Left lung (tissue), 10 donors: ENCODE data around the gene GJA8. TPM values are rescaled to one million over a fixed set of nuclear protein-coding genes. Genes with fewer than 3 reads are reported as not detected.
"Not testable (repeated sequence)": the region's sequence is repeated elsewhere in the genome, so short reads cannot be mapped to it uniquely, and the experiment has no call there.

Experiments
- ATAC-seq: fragments of 200-7000 bp; cut with Tn5 transposase; one replicate; pipeline ENCODE4 v1.9.1; 2020; ENCODE audit warnings: moderate library complexity
- DNase-seq, 4 donors: peaks; one replicate each; pipeline ENCODE4 v3.0.0-alpha.2; 2013 to 2020
- H3K27ac ChIP-seq, 2 donors: fragments of 200-600 bp; sonication (generic) in 1 of 2; one replicate each; pipeline versions ENCODE4 v1.5.0 to v1.8.0; 2020 to 2021
- H3K27me3 ChIP-seq, 2 donors: fragments of 200-600 bp; sonication (generic) in 1 of 2; one replicate each; pipeline versions ENCODE4 v1.5.0 to v1.8.0; 2020 to 2021
- H3K36me3 ChIP-seq, 2 donors: fragments of 200-600 bp; sonication (generic) in 1 of 2; one replicate each; pipeline versions ENCODE4 v1.5.0 to v1.8.0; 2020 to 2021
- H3K4me1 ChIP-seq, 2 donors: fragments of 200-600 bp; one replicate each; pipeline ENCODE4 v1.8.0; 2021
- H3K4me3 ChIP-seq, 2 donors: fragments of 200-600 bp; sonication (generic) in 1 of 2; one replicate each; pipeline versions ENCODE4 v1.5.0 to v1.8.0; 2020 to 2021; ENCODE audit warnings: mild to moderate bottlenecking in 1 of 2
- H3K9me3 ChIP-seq, 2 donors: fragments of 200-600 bp; sonication (generic) in 1 of 2; one replicate each; pipeline versions ENCODE4 v1.5.0 to v1.8.0; 2020 to 2021
- intact Hi-C, 2 donors: fragments of 100-400 bp; cut with DNase I; formaldehyde crosslinking; loops; one replicate each; pipeline versions ENCODE4 v1.11.2 to v1.14.2; 2022
- polyA plus RNA-seq, 6 donors: library from polyadenylated mRNA; unstranded; fragments of 120-200 nt; gene quantifications; one replicate each; pipeline ENCODE4 v1.2.1, GENCODE V29; 2013; ENCODE audit not compliant: insufficient read length in 6 of 6
- total RNA-seq, 2 donors: library from RNA; stranded (reverse); fragmentation: NEBNext Ultra II Directional; extraction: Animal tissue kit (Norgen Biotek cat#: 25700); gene quantifications; one replicate each; pipeline ENCODE4 v1.2.1, GENCODE V29; 2021
- TF ChIP-seq, protein P1 (sequence below), 2 donors: fragments of 200-600 bp; sonication (generic) in 1 of 2; IDR thresholded peaks; one replicate each; pipeline versions ENCODE4 v1.5.0 to v1.8.0; 2021; ENCODE audit warnings: antibody characterized with exemption in 2 of 2
- donor health status: DM: no; HTN: yes; CAD: no.
- donor health status: DM: no; HTN: no; CAD: no.

The GJA8 gene
- total and polyA plus RNA-seq, 8 donors: not detected

DNA sequence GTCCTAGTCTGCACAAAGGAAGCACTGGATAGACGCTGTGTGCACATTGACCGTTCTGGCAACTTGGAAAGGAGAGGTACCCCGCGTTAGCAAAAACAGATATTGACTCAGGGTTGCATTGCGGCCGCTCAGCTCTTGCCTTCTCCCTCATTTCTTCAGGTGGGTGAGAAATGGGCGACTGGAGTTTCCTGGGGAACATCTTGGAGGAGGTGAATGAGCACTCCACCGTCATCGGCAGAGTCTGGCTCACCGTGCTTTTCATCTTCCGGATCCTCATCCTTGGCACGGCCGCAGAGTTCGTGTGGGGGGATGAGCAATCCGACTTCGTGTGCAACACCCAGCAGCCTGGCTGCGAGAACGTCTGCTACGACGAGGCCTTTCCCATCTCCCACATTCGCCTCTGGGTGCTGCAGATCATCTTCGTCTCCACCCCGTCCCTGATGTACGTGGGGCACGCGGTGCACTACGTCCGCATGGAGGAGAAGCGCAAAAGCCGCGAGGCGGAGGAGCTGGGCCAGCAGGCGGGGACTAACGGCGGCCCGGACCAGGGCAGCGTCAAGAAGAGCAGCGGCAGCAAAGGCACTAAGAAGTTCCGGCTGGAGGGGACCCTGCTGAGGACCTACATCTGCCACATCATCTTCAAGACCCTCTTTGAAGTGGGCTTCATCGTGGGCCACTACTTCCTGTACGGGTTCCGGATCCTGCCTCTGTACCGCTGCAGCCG, 5.4 kb downstream of the GJA8 start:
- H3K36me3 ChIP-seq: no peaks in the 10 kb centered on the region
- no peaks in the 10 kb centered on the region for H3K4me1 ChIP-seq
- peak in 1 of 4 donors; percentile 72 for DNase-seq
- no peak overlapping the region for H3K4me3 ChIP-seq
- intact Hi-C loops: no loop called here
- H3K27ac ChIP-seq: no peak overlapping the region
- TF ChIP-seq, protein P1, sequence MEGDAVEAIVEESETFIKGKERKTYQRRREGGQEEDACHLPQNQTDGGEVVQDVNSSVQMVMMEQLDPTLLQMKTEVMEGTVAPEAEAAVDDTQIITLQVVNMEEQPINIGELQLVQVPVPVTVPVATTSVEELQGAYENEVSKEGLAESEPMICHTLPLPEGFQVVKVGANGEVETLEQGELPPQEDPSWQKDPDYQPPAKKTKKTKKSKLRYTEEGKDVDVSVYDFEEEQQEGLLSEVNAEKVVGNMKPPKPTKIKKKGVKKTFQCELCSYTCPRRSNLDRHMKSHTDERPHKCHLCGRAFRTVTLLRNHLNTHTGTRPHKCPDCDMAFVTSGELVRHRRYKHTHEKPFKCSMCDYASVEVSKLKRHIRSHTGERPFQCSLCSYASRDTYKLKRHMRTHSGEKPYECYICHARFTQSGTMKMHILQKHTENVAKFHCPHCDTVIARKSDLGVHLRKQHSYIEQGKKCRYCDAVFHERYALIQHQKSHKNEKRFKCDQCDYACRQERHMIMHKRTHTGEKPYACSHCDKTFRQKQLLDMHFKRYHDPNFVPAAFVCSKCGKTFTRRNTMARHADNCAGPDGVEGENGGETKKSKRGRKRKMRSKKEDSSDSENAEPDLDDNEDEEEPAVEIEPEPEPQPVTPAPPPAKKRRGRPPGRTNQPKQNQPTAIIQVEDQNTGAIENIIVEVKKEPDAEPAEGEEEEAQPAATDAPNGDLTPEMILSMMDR (IDR thresholded peaks at IDR 0.05): no peak
- ATAC-seq: no peak
- no peaks in the 10 kb centered on the region for H3K27me3 ChIP-seq
- H3K9me3 ChIP-seq: no peaks in the 10 kb centered on the region

DNA sequence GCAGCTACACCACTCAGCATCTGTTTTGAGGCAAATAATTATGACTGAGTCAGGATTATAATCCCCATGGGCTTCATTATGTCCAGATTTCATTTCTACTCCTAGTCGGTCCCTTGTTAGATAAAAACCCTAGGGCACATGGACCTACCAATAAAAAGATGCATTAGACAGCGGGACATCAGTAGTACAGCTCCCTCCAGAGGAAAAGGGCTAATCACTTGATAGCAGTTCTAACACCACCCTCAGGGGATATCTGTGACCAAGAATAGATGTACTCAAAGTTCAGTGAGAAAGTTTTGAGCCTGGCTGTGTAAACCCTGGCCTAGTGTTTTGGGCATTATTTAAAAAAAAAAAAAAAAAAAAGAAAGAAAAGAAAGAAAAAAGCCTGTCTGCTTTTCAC, 10.0 kb downstream of the GJA8 start:
- Histone ChIP-seq H3K4me3 (no peak overlapping the region), H3K27ac (no peak overlapping the region), H3K9me3 (no peaks in the 10 kb centered on the region), H3K36me3 (no peaks in the 10 kb centered on the region), H3K4me1 (no peaks in the 10 kb centered on the region), H3K27me3 (no peaks in the 10 kb centered on the region)
- intact Hi-C loops: no loop called here
- ATAC-seq (no peak), DNase-seq (no peak)
- TF ChIP-seq, protein P1 (IDR thresholded peaks at IDR 0.05): no peak

DNA sequence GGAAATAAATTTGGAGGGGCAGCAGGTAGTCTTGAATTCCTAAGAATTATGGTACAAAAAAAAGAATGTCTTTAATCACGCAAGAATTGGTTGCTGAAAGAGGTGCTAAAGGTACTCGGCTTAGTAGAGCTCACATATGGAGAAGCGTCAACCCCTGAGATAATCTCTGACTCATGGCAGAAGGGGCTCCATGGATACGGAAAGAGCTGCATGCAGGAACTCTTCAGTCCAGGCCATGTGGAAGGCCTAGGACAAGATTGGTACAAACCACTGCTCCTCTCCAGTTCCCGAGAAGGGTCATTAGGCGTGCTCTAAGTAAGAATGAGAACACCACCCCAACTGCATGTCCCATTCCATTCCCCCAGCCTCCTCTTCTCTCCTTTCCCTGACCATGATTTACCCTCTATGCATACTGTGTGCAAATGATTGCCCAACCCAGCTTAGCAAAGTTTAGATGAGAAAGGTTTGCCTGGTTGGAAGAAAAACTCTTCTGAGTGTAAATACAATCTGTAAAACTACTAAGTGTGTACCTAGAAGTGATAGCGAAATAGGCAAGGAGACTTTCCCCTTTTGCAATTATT, 10.9 kb downstream of the GJA8 start:
- TF ChIP-seq, protein P1 (IDR thresholded peaks at IDR 0.05): no peak
- no peak overlapping the region for H3K4me3 ChIP-seq

DNA sequence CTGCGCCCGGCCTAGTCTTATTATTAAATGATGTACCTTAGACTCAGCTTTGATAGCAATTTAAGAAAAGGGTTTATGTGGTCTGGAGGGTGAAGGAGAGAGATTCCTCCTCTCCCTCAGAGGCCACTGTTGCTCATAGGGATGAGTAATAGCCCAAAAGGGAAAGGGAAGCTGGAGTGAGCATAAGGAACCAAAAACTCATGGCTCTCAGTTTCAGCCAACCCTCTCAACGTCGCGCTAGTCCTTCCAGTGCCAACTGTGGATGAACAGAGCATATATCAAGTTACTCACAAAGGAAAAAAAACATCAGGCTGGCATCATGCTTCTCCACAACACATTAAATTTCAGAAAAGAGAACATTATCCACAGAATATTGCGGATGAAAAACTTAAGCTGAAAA, 17.3 kb downstream of the GJA8 start:
- Histone ChIP-seq H3K27me3 (no peaks in the 10 kb centered on the region), H3K27ac (no peak overlapping the region), H3K4me3 (no peak overlapping the region), H3K4me1 (no peaks in the 10 kb centered on the region), H3K9me3 (no peaks in the 10 kb centered on the region), H3K36me3 (no peaks in the 10 kb centered on the region)
- TF ChIP-seq, protein P1 (IDR thresholded peaks at IDR 0.05): no peak
- intact Hi-C loops: no loop called here
- ATAC-seq (no peak), DNase-seq (no peak)

More for the DNA sequence above, 10.9 kb downstream of the GJA8 start:
- DNase-seq (no peak), ATAC-seq (no peak)
- Histone ChIP-seq H3K27me3 (no peaks in the 10 kb centered on the region), H3K36me3 (no peaks in the 10 kb centered on the region), H3K9me3 (no peaks in the 10 kb centered on the region), H3K27ac (no peak overlapping the region), H3K4me1 (no peaks in the 10 kb centered on the region)
- intact Hi-C loops: no loop called here

DNA sequence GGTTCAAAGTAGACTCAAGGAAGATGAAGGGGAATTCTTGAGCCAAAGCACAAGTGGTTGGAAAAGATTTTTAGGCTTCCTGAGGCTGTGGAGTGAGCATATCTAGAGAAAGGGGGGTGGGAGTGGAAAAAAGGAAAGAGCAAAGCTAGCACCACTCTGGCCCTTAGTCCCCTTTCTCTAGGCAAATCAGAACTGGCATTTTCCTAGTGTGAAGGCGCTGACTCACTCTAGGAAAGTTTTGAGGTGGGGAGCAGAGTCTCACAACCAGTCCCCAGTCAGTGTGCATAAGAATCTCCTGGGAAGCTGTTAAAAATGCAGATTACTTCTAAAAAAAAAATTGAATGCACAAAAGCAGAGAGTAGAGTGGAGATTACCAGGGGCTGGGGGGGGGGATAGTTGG, 22.2 kb downstream of the GJA8 start:
- DNase-seq: no peak
- no peaks in the 10 kb centered on the region for H3K9me3 ChIP-seq
- H3K4me3 ChIP-seq: no peak overlapping the region
- TF ChIP-seq, protein P1 (IDR thresholded peaks at IDR 0.05): no peak
- peaks cover 6% of the 10 kb centered on the region in 2 donors for H3K4me1 ChIP-seq
- H3K36me3 ChIP-seq: no peaks in the 10 kb centered on the region
- H3K27ac ChIP-seq: no peak overlapping the region
- no peaks in the 10 kb centered on the region for H3K27me3 ChIP-seq
- intact Hi-C loops: no loop called here
- no peak for ATAC-seq

DNA sequence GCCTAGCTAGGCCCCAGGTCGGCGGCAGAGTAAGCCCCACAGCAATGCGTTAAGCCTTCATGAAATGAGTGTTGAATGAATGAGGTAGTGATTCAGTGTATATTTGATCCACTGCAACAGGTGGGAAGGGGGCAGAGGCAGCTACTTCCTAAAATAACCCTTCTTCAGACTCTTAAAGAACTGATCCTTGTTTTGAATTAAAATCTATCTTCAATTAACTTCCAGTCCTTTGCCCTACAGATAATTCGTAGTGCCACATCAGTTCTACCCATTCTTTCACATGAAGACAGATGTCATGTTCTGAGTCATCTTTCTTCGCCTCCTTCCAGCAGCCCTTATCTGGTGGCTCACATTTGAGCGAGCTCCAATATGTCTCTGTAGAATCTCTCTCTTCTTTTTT, 24.6 kb downstream of the GJA8 start:
- H3K9me3 ChIP-seq, DNase-seq, H3K36me3 ChIP-seq, H3K27me3 ChIP-seq, H3K4me3 ChIP-seq, intact Hi-C loops, H3K27ac ChIP-seq, ATAC-seq: not testable (repeated sequence)
- peaks cover 6 to 12% of the 10 kb centered on the region in 2 donors for H3K4me1 ChIP-seq

DNA sequence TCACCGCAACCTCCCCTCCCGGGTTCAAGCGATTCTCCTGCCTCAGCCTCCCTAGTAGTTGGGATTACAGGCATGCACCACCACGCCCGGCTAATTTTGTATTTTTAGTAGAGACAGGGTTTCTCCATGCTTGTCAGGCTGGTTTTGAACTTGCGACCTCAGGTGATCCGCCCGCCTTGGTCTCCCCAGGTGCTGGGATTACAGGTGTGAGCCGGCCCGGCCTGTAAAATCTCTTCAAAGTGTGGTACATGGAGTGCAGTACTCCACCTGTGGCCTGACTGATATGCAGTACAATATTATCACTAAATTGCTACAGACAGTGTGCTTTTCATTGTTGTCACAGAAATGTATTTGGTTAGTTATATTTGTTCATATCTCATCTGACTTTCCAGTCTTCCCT, 25.1 kb downstream of the GJA8 start:
- ATAC-seq, intact Hi-C loops, H3K36me3 ChIP-seq, H3K27ac ChIP-seq, DNase-seq, H3K27me3 ChIP-seq, H3K9me3 ChIP-seq, H3K4me3 ChIP-seq: not testable (repeated sequence)
- H3K4me1 ChIP-seq: peaks cover 6 to 12% of the 10 kb centered on the region in 2 donors
